Activated naive CD8-positive, alpha-beta T cell treated with anti-CD3 and anti-CD28 coated beads for 36 hours (primary cell): Measurements from ENCODE around the gene PRRC2B. TPM values are rescaled to one million over a fixed set of nuclear protein-coding genes. Genes with fewer than 3 reads are reported as not detected.
"Not testable (repeated sequence)": the region's sequence is repeated elsewhere in the genome, so short reads cannot be mapped to it uniquely, and the experiment has no call there.

Experiments
- DNase-seq: peaks from one replicate; pipeline ENCODE4 v3.0.0; 2021
- H3K27ac Mint-ChIP-seq: one replicate; pipeline ENCODE4 v1.8.0; 2022; ENCODE audit warnings: mild to moderate bottlenecking, moderate library complexity, mixed read lengths
- H3K27me3 Mint-ChIP-seq: one replicate; pipeline ENCODE4 v1.8.0; 2022; ENCODE audit warnings: mild to moderate bottlenecking, mixed read lengths
- H3K36me3 Mint-ChIP-seq: one replicate; pipeline ENCODE4 v1.8.0; 2021; ENCODE audit warnings: mild to moderate bottlenecking, mixed read lengths
- H3K4me1 Mint-ChIP-seq: one replicate; pipeline ENCODE4 v1.8.0; 2021; ENCODE audit warnings: mixed read lengths
- H3K4me3 Mint-ChIP-seq: one replicate; pipeline ENCODE4 v1.8.0; 2022; ENCODE audit warnings: mild to moderate bottlenecking, moderate library complexity, mixed read lengths
- H3K9me3 Mint-ChIP-seq: one replicate; pipeline ENCODE4 v1.8.0; 2022; ENCODE audit warnings: mixed read lengths
- total RNA-seq, 2 experiments: library from RNA; stranded (reverse); gene quantifications; one replicate each; pipeline ENCODE4 v1.2.3, GENCODE V29; 2021

The PRRC2B gene
- total RNA-seq, 2 experiments from 2014 or later, result 128 to 135 TPM

DNA sequence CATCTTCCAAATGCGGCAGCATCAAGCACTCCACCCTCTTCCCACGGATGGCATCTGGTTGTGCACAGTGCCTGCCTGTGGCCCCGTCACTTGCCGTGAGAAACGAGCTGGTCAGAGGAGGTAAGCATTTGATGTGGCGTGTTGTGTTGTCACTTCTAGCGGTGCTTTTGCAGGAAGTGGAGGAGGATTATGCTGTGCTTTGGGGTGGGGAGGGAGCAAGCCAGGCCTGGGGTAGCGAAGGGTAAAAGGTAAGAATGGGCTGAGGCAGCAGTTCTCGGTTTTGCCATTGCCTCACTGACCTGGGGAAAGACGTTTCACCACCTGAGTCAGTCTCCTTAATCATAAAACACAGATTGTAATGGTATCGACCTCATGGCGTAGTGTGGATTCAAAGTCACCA, 106.5 kb downstream of the PRRC2B start:
- Mint-ChIP-seq H3K9me3 (no peaks in the 10 kb centered on the region), H3K27me3 (peaks cover 4% of the 10 kb centered on the region), H3K4me3 (peak overlapping the region; percentile 60), H3K4me1 (peaks cover 62% of the 10 kb centered on the region), H3K27ac (peak overlapping the region; percentile 91), H3K36me3 (peaks cover 29% of the 10 kb centered on the region)
- peak; percentile 67 for DNase-seq

DNA sequence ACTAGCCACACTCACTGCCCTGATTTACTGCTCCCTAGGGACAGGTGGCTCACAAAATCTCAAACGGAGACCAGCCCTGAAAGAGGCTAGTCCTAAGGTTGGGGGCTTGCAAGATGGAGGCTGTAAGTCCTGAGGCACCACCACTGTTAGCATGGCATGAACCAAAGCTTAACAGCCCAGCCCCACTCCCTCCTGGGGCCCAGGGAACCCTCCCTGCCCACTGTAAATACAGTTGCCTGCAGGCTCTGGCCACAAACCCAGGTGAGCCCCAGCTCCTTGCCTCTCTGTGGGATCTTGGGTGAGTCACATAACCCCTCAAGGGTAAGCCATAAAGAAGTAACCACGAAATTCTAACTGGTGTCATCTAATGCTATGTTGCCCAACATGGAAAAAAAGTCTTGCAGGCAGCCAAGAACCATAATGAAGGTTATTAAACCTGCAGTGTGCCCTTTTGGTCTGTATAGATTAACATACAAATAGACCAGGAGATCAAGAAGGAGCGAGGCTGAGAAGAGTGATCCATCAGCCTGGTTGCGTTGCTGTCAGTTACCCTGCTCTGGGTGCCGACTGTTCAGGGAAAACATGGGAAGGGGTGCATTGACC, 107.2 kb downstream of the PRRC2B start:
- Mint-ChIP-seq H3K4me3 (peak overlapping the region; percentile 60), H3K36me3 (peaks cover 27% of the 10 kb centered on the region), H3K27ac (peak overlapping the region; percentile 91), H3K27me3 (peaks cover 4% of the 10 kb centered on the region), H3K4me1 (peaks cover 62% of the 10 kb centered on the region), H3K9me3 (no peaks in the 10 kb centered on the region)
- peak; percentile 78 for DNase-seq

DNA sequence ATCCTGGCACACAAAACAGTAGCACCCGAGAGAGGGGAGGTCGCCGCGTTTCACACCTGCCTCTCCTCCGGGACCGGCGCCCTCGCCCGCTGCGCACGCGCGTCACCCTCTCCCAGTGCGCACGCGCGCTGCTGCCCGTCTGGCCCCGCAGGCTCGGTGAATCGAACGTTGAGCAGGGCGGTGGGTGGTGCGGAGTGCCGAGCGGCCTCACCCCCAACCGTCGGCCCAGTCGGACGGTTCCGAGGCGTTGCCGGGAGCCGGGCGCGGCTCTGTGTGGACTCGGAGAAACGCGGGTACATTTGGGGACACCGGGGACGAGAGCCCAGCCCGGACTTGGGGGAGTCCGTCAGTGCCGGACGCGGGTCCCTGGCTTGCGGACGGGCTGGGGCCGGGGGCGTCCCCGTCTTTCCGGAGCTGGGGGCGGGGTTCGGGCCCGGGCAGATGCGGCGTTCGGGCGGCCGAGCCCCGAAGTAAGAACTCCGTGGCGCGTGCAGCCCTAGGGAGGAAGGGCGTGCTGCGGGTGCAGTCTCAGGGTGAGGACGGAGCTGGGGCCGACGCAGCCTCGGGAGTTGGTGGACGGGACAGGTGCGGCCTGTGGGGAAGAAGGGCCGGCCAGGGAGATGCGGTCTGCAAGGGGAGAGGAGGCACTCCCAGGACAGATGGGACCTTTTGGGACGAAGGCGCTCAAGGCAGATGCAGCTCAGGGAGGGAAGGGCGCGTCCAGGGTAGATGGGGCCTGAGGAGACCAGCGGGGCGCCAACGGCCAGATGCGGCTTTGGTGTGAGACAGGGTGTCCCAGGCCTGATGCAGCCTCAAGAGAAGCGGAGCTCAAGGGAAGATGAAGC, 109.1 kb downstream of the PRRC2B start, which contains the start of gene POMT1:
Gene POMT1 (plus strand): TSS at position 138 of the 845 bp plus-strand sequence. CDS start 1,301 bp downstream, outside the sequence.
- peaks cover 28% of the 10 kb centered on the region for H3K36me3 Mint-ChIP-seq
- H3K9me3 Mint-ChIP-seq, result no peaks in the 10 kb centered on the region
- peak; percentile 93 for DNase-seq
- H3K4me3 Mint-ChIP-seq, result peak within 1 kb of the TSS; percentile 94
- peaks cover 59% of the 10 kb centered on the region for H3K4me1 Mint-ChIP-seq
- peak within 1 kb of the TSS; percentile 91 for H3K27ac Mint-ChIP-seq
- H3K27me3 Mint-ChIP-seq, result peaks cover 4% of the 10 kb centered on the region

DNA sequence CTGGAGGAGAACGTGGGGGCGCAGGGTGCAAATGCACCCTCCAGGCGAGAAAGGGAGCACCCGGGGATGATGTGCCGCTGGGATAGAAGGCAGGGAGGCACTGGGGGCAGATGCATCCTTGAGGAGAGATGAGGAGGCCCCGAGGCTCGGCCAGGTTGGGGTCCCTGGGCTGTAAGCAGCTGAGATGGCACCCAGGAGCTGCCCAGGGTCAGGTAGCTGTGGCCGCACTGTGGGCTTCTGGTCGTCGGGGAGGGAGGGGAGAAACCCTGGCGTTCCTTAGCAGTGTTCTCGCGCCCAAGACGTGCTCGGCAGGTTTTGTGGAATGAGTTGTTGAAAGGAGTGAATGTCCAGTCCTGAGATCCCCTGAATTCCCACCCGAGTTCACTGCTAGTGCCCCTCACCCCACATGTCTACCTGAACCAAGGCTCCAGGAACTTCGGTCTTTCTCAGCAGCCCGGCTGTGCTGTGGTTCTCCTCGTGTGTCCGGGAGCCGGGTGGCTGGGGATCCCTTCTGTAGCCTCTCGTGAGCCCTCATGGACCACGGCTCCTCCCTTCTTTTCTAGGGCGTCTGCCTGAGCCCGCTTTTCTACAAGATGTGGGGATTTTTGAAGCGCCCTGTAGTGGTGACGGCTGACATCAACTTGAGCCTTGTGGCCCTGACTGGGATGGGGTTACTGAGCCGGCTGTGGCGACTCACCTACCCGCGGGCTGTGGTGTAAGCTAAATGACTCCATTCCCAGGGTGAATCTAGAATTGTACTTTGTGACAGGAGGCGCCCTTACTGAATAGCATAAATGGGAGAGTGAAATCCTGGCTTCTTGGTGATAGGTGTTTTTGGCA, 110.0 kb downstream of the PRRC2B start:
- Mint-ChIP-seq H3K27ac (peak overlapping the region; percentile 85), H3K9me3 (no peaks in the 10 kb centered on the region)
- DNase-seq, result peak; percentile 77

DNA sequence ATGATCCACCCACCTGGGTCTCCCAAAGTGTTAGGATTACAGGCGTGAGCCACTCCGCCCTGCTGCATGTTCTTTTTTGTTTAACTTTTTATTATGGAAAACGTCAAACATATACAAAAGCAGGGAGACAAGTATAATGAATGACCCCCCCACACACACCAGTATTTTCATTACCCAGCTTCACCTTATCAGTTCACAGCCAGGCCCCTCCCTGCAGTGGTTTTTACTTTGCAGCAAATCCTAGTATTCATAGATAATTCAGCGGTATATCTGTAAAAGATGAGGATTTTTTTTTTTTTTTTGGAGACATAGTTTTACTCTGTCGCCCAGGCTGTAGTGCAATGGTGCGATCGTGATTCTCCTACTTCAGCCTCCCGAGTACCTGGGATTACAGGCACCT, 111.1 kb downstream of the PRRC2B start:
- no peak for DNase-seq
- Mint-ChIP-seq H3K27me3 (peaks cover 4% of the 10 kb centered on the region), H3K9me3 (no peaks in the 10 kb centered on the region), H3K27ac (no peak overlapping the region), H3K36me3 (peaks cover 16% of the 10 kb centered on the region), H3K4me3 (no peak overlapping the region), H3K4me1 (peaks cover 43% of the 10 kb centered on the region)

More for the DNA sequence above, 110.0 kb downstream of the PRRC2B start:
- peaks cover 25% of the 10 kb centered on the region for H3K36me3 Mint-ChIP-seq
- peaks cover 4% of the 10 kb centered on the region for H3K27me3 Mint-ChIP-seq
- H3K4me3 Mint-ChIP-seq, result peak overlapping the region; percentile 94
- H3K4me1 Mint-ChIP-seq, result peaks cover 54% of the 10 kb centered on the region

DNA sequence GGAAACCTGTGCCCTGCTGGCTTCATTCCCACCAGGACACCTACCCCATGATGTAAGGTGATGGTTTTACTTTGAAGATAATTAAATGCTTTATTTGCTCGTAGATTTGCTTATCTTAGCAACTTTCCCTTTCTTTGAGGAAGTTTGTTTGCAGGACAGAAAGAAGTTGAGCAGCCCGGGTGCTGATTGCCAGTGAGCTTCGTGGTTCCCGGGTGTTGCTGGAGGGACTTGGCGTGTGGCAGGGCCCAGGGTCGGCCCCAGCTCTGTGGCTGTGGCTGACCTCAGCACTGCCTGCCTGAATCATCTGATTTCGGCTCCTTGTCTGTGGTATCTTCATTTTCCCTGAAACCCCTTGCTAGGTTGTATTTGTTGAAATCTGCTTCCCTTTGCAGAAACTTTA, 117.5 kb downstream of the PRRC2B start:
- no peak overlapping the region for H3K27ac Mint-ChIP-seq
- H3K27me3 Mint-ChIP-seq, result no peaks in the 10 kb centered on the region
- no peak overlapping the region for H3K4me3 Mint-ChIP-seq
- peaks cover 12% of the 10 kb centered on the region for H3K36me3 Mint-ChIP-seq
- no peaks in the 10 kb centered on the region for H3K9me3 Mint-ChIP-seq
- no peak for DNase-seq
- no peaks in the 10 kb centered on the region for H3K4me1 Mint-ChIP-seq

DNA sequence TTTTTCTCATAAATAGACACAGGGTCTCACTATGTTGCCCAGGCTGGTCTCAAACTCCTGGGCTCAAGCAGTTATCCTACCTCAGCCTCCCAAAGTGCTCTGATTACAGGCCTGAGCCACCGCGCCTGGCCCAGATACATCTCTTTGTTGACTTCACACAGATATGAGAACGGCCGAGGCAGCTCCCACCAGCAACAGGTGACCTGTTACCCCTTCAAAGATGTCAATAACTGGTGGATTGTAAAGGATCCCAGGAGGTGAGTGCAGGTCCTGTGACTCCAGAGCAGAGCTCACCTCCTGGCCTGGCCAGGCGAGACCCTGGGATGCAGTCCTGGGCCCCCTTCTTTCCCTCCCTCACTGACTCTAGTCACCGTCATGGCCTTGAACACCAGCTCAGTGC, 118.0 kb downstream of the PRRC2B start:
- DNase-seq, result no peak
- H3K27ac Mint-ChIP-seq, result no peak overlapping the region
- H3K9me3 Mint-ChIP-seq, result no peaks in the 10 kb centered on the region
- peaks cover 11% of the 10 kb centered on the region for H3K36me3 Mint-ChIP-seq
- H3K27me3 Mint-ChIP-seq, result no peaks in the 10 kb centered on the region
- no peaks in the 10 kb centered on the region for H3K4me1 Mint-ChIP-seq
- no peak overlapping the region for H3K4me3 Mint-ChIP-seq

DNA sequence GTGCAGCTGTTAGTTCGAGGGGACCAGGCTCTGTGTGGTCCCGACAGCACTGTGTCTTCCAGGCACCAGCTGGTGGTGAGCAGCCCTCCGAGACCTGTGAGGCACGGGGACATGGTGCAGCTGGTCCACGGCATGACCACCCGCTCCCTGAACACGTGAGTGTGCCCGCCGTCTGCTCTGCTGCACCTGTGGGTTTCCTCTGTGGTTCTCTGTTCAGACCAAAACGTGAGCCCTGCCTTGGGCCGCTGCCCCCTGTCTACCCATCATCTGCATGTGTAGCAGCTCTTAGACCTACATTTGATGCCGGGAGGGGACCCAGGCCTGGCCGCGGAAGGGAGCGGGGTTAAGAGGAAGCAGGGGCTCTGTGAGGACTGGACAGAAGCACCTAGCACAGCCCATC, 119.3 kb downstream of the PRRC2B start:
- Mint-ChIP-seq H3K4me1 (no peaks in the 10 kb centered on the region), H3K27ac (no peak overlapping the region), H3K4me3 (no peak overlapping the region), H3K27me3 (no peaks in the 10 kb centered on the region), H3K36me3 (peaks cover 11% of the 10 kb centered on the region), H3K9me3 (no peaks in the 10 kb centered on the region)
- no peak for DNase-seq

DNA sequence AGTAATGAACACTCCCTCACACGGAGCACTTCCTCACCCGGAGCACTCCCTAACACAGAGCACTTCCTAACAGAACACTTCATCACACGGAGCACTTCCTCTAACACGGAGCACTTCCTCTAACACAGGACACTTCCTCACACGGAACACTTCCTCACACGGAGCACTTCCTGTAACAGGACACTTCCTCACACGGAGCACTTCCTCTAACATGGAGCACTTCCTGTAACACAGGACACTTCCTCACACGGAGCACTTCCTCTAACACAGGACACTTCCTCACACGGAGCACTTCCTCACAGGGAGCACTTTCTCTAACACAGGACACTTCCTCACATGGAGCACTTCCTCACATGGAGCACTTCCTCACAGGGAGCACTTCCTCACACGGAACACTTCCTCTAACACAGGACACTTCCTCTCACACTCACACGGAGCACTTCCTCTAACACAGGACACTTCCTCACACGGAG, 121.7 kb downstream of the PRRC2B start:
- peaks cover 16% of the 10 kb centered on the region for H3K36me3 Mint-ChIP-seq
- not testable (repeated sequence) for H3K9me3 Mint-ChIP-seq, DNase-seq, H3K27me3 Mint-ChIP-seq, H3K4me1 Mint-ChIP-seq, H3K4me3 Mint-ChIP-seq, H3K27ac Mint-ChIP-seq

DNA sequence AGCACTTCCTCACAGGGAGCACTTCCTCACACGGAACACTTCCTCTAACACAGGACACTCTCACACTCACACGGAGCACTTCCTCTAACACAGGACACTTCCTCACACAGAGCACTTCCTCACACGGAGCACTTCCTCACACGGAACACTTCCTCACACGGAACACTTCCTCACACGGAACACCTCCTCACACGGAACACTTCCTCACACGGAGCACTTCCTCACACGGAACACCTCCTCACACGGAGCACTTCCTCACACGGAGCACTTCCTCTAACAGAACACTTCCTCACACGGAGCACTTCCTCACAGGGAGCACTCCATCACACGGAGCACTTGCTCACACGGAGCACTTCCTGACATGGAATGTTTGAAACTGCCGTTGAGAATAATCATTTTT, 122.2 kb downstream of the PRRC2B start:
- Mint-ChIP-seq H3K36me3 (peaks cover 16% of the 10 kb centered on the region), H3K4me1 (no peaks in the 10 kb centered on the region), H3K27me3 (no peaks in the 10 kb centered on the region), H3K4me3 (no peak overlapping the region), H3K9me3 (no peaks in the 10 kb centered on the region), H3K27ac (no peak overlapping the region)
- DNase-seq, result no peak

DNA sequence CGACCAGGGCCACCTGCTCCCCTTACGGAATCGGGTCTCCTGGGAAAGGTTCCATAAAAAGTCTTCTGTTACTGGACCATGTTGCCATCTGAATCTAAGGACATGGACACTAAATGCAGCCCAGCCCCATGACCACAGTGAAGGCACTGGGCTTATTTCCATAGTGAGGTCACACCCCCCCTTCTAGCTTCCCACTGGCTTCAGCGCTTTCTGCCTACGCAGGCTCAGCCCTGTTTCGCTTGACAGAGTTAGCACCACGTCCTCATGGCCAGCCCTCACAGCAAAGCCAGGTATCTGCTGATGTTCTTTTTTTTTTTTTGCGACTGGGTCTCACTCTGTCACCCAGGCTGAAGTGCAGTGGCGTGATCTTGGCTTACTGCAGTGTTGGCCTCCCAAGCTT, 123.0 kb downstream of the PRRC2B start:
- Mint-ChIP-seq H3K4me3 (no peak overlapping the region), H3K27me3 (no peaks in the 10 kb centered on the region), H3K36me3 (peaks cover 15% of the 10 kb centered on the region), H3K4me1 (no peaks in the 10 kb centered on the region), H3K27ac (no peak overlapping the region), H3K9me3 (no peaks in the 10 kb centered on the region)
- no peak for DNase-seq

DNA sequence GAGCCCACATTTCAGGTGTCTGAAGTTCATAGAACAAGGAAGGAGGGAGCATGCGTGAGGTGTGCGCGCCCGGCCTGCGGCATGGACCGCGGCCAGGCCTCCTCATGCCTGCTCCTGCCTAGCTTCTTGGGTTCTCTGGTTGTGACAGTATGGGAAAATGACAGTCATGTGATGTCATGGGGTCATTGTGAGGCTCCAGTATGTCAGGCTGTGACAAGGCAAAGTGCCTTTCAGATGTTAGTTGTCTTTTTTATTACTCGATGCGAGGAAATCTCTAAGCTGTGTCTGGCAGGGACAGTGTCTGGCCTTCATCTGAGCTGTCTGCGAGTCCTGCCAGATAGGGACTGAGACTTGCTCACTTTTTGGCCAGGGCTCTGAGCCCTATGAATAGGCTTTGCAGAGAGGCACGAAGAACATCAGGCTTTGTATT, 123.9 kb downstream of the PRRC2B start:
- Mint-ChIP-seq H3K9me3 (no peaks in the 10 kb centered on the region), H3K4me1 (no peaks in the 10 kb centered on the region), H3K4me3 (no peak overlapping the region), H3K27me3 (no peaks in the 10 kb centered on the region), H3K36me3 (peaks cover 17% of the 10 kb centered on the region), H3K27ac (no peak overlapping the region)
- no peak for DNase-seq

DNA sequence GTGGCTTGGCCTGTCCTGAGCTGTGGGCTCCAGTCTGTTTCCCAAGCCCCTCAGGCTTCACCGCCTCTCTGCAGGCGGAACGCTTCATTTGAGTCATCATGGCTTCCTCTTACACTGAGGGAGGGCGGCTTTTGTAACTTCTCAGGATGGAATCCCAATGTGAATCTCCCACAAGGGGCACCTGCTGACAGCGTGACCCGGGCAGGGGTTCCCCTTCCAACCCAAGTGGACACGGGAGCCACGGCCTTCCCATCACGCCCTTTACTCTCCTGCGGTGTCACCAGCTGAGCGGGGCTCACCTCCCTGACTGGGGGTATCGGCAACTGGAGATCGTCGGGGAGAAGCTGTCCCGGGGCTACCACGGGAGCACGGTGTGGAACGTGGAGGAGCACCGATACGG, 124.7 kb downstream of the PRRC2B start:
- DNase-seq, result no peak
- Mint-ChIP-seq H3K4me1 (no peaks in the 10 kb centered on the region), H3K9me3 (no peaks in the 10 kb centered on the region), H3K4me3 (no peak overlapping the region), H3K27me3 (no peaks in the 10 kb centered on the region), H3K36me3 (peaks cover 17% of the 10 kb centered on the region), H3K27ac (no peak overlapping the region)

DNA sequence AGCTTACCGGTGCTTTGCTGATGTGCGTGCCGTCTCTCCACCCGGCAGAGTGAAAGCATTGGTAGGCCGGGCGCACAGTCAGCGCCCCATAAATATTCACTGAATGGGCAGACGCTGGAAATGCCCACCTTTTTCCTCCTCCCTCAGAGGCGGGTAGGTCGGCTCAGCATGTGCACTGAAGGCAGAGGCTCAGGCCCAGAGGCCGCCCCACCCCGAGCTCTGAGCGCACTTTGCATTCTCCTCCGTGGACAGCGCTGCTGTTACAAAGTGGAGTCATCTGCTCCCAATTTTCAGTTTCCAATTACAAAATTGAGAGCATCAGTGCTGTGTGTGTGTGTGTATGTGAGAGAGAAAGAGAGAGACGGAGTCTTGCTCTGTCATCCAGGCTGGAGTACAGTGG, 126.6 kb downstream of the PRRC2B start:
- no peak overlapping the region for H3K27ac Mint-ChIP-seq
- H3K36me3 Mint-ChIP-seq, result peaks cover 10% of the 10 kb centered on the region
- H3K9me3 Mint-ChIP-seq, result no peaks in the 10 kb centered on the region
- no peaks in the 10 kb centered on the region for H3K4me1 Mint-ChIP-seq
- H3K4me3 Mint-ChIP-seq, result no peak overlapping the region
- DNase-seq, result no peak
- H3K27me3 Mint-ChIP-seq, result no peaks in the 10 kb centered on the region

DNA sequence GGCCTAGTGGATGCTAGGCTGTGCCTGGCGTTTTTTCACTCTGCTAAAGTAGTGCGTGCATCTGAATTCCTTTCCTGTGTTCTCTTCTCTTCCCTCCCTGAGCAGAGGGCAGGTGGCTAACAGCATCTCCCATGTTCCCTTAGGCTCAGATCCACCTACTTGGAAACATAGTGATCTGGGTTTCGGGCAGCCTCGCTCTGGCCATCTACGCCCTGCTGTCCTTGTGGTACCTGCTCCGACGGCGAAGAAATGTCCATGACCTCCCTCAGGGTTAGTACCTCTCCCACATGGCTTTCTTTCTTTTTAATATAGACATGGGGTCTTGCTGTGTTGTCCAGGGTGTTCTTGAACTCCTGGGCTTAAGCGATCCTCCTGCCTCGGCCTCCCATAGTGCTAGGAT, 127.3 kb downstream of the PRRC2B start:
- H3K4me1 Mint-ChIP-seq, result no peaks in the 10 kb centered on the region
- no peak overlapping the region for H3K4me3 Mint-ChIP-seq
- H3K9me3 Mint-ChIP-seq, result no peaks in the 10 kb centered on the region
- H3K27ac Mint-ChIP-seq, result no peak overlapping the region
- H3K27me3 Mint-ChIP-seq, result no peaks in the 10 kb centered on the region
- H3K36me3 Mint-ChIP-seq, result peaks cover 10% of the 10 kb centered on the region
- DNase-seq, result no peak
